Measurements from ENCODE around the gene CMKLR1.
A peak's percentile ranks its signal among the peaks of the same experiment; 100 is the strongest.

CMKLR1 gene

GRCh38 chr12:108321688-108322087 is 17.4 kb downstream of the CMKLR1 start:
- Histone ChIP-seq H3K4me3 (ENCODE audit: low read depth, low read length) (no peak overlapping the region), H3K27ac (ENCODE audit: low read depth, low read length) (no peak overlapping the region), H3K9ac (ENCODE audit: low read length) (peak overlapping the region; percentile 9), H3K9me3 (ENCODE audit: control insufficient read depth, insufficient read depth, low read depth, low read length) (no peaks in the 10 kb centered on the region), H3K36me3 (ENCODE audit: control insufficient read depth, insufficient read depth, low read length) (no peaks in the 10 kb centered on the region), H3K4me1 (ENCODE audit: control insufficient read depth, insufficient read depth, low read length) (peaks cover 32% of the 10 kb centered on the region), H3K27me3 (ENCODE audit: control insufficient read depth, insufficient read depth, low read length) (no peaks in the 10 kb centered on the region)

- Histone ChIP-seq H3K27me3 (ENCODE audit: control insufficient read depth, insufficient read depth, low read length) (no peaks in the 10 kb centered on the region), H3K36me3 (ENCODE audit: control insufficient read depth, insufficient read depth, low read length) (no peaks in the 10 kb centered on the region), H3K9ac (ENCODE audit: low read length) (no peak overlapping the region), H3K9me3 (ENCODE audit: control insufficient read depth, insufficient read depth, low read depth, low read length) (no peaks in the 10 kb centered on the region), H3K4me3 (ENCODE audit: low read depth, low read length) (no peak overlapping the region), H3K4me1 (ENCODE audit: control insufficient read depth, insufficient read depth, low read length) (peaks cover 41% of the 10 kb centered on the region), H3K27ac (ENCODE audit: low read depth, low read length) (no peak overlapping the region)
Measured at GRCh38 chr12:108320507-108321293, 18.4 kb downstream of the CMKLR1 start.

- Histone ChIP-seq H3K27me3 (ENCODE audit: control insufficient read depth, insufficient read depth, low read length) (no peaks in the 10 kb centered on the region), H3K4me1 (ENCODE audit: control insufficient read depth, insufficient read depth, low read length) (peaks cover 46% of the 10 kb centered on the region), H3K36me3 (ENCODE audit: control insufficient read depth, insufficient read depth, low read length) (no peaks in the 10 kb centered on the region), H3K27ac (ENCODE audit: low read depth, low read length) (no peak overlapping the region), H3K9ac (ENCODE audit: low read length) (no peak overlapping the region), H3K4me3 (ENCODE audit: low read depth, low read length) (no peak overlapping the region), H3K9me3 (ENCODE audit: control insufficient read depth, insufficient read depth, low read depth, low read length) (no peaks in the 10 kb centered on the region)
Measured at GRCh38 chr12:108319277-108320234, 19.6 kb downstream of the CMKLR1 start.

GRCh38 chr12:108318472-108319275 is 20.4 kb downstream of the CMKLR1 start:
- H3K4me3 ChIP-seq (ENCODE audit: low read depth, low read length), result no peak overlapping the region
- H3K27me3 ChIP-seq (ENCODE audit: control insufficient read depth, insufficient read depth, low read length), result no peaks in the 10 kb centered on the region
- no peaks in the 10 kb centered on the region for H3K9me3 ChIP-seq (ENCODE audit: control insufficient read depth, insufficient read depth, low read depth, low read length)
- no peak overlapping the region; the same call in 1 of the 2 replicates for H3K27ac ChIP-seq (ENCODE audit: low read depth, low read length)
- peaks cover 51% of the 10 kb centered on the region for H3K4me1 ChIP-seq (ENCODE audit: control insufficient read depth, insufficient read depth, low read length)
- no peak overlapping the region for H3K9ac ChIP-seq (ENCODE audit: low read length)
- no peaks in the 10 kb centered on the region for H3K36me3 ChIP-seq (ENCODE audit: control insufficient read depth, insufficient read depth, low read length)

GRCh38 chr12:108317308-108318234 is 21.5 kb downstream of the CMKLR1 start:
- H3K27me3 ChIP-seq (ENCODE audit: control insufficient read depth, insufficient read depth, low read length), result no peaks in the 10 kb centered on the region
- H3K27ac ChIP-seq (ENCODE audit: low read depth, low read length), result no peak overlapping the region; the same call in 1 of the 2 replicates
- H3K9me3 ChIP-seq (ENCODE audit: control insufficient read depth, insufficient read depth, low read depth, low read length), result no peaks in the 10 kb centered on the region
- no peak overlapping the region for H3K4me3 ChIP-seq (ENCODE audit: low read depth, low read length)
- H3K4me1 ChIP-seq (ENCODE audit: control insufficient read depth, insufficient read depth, low read length), result peaks cover 59% of the 10 kb centered on the region
- H3K36me3 ChIP-seq (ENCODE audit: control insufficient read depth, insufficient read depth, low read length), result no peaks in the 10 kb centered on the region
- H3K9ac ChIP-seq (ENCODE audit: low read length), result no peak overlapping the region

GRCh38 chr12:108316176-108317086 is 22.7 kb downstream of the CMKLR1 start:
- no peaks in the 10 kb centered on the region for H3K36me3 ChIP-seq (ENCODE audit: control insufficient read depth, insufficient read depth, low read length)
- peaks cover 51% of the 10 kb centered on the region for H3K4me1 ChIP-seq (ENCODE audit: control insufficient read depth, insufficient read depth, low read length)
- H3K27ac ChIP-seq (ENCODE audit: low read depth, low read length), result peak overlapping the region; percentile 67; the same call in 1 of the 2 replicates
- H3K27me3 ChIP-seq (ENCODE audit: control insufficient read depth, insufficient read depth, low read length), result no peaks in the 10 kb centered on the region
- H3K9me3 ChIP-seq (ENCODE audit: control insufficient read depth, insufficient read depth, low read depth, low read length), result no peaks in the 10 kb centered on the region
- peak overlapping the region; percentile 2; the same call in 1 of the 2 replicates for H3K4me3 ChIP-seq (ENCODE audit: low read depth, low read length)
- peak overlapping the region; percentile 66 for H3K9ac ChIP-seq (ENCODE audit: low read length)

- Histone ChIP-seq H3K36me3 (ENCODE audit: control insufficient read depth, insufficient read depth, low read length) (no peaks in the 10 kb centered on the region), H3K4me3 (ENCODE audit: low read depth, low read length) (no peak overlapping the region), H3K27me3 (ENCODE audit: control insufficient read depth, insufficient read depth, low read length) (no peaks in the 10 kb centered on the region), H3K9me3 (ENCODE audit: control insufficient read depth, insufficient read depth, low read depth, low read length) (no peaks in the 10 kb centered on the region), H3K4me1 (ENCODE audit: control insufficient read depth, insufficient read depth, low read length) (peaks cover 45% of the 10 kb centered on the region), H3K27ac (ENCODE audit: low read depth, low read length) (peak overlapping the region; percentile 67; the same call in 1 of the 2 replicates), H3K9ac (ENCODE audit: low read length) (peak overlapping the region; percentile 66)
Measured at GRCh38 chr12:108315486-108316105, 23.5 kb downstream of the CMKLR1 start.

- H3K9ac ChIP-seq (ENCODE audit: low read length), result no peak overlapping the region
- H3K36me3 ChIP-seq (ENCODE audit: control insufficient read depth, insufficient read depth, low read length), result no peaks in the 10 kb centered on the region
- peak overlapping the region; percentile 2; the same call in 1 of the 2 replicates for H3K27ac ChIP-seq (ENCODE audit: low read depth, low read length)
- no peaks in the 10 kb centered on the region for H3K27me3 ChIP-seq (ENCODE audit: control insufficient read depth, insufficient read depth, low read length)
- H3K4me3 ChIP-seq (ENCODE audit: low read depth, low read length), result no peak overlapping the region
- peaks cover 42% of the 10 kb centered on the region for H3K4me1 ChIP-seq (ENCODE audit: control insufficient read depth, insufficient read depth, low read length)
- H3K9me3 ChIP-seq (ENCODE audit: control insufficient read depth, insufficient read depth, low read depth, low read length), result no peaks in the 10 kb centered on the region
Measured at GRCh38 chr12:108313606-108314351, 25.3 kb downstream of the CMKLR1 start.

All from HUES6 (cell line).